Transverse colon (tissue), 4 donors: ENCODE results near the gene USP48. TPM values are rescaled to one million over a fixed set of nuclear protein-coding genes. Genes with fewer than 3 reads are reported as not detected.

Experiments
- DNase-seq: peaks from one replicate; pipeline ENCODE4 v3.0.0-alpha.2; 2019
- H3K27ac ChIP-seq, 4 donors: fragments of 200-600 bp; sonication (generic); 2 replicates each; pipeline ENCODE4 v1.5.1; 2016 to 2018; ENCODE audit warnings: inconsistent platforms in 4 of 4
- H3K27me3 ChIP-seq: fragments of 200-600 bp; sonication (generic); 2 replicates; pipeline ENCODE4 v1.5.1; 2017; ENCODE audit warnings: inconsistent platforms
- H3K36me3 ChIP-seq, 4 donors: fragments of 200-600 bp; sonication (generic); 2 replicates each; pipeline ENCODE4 v1.5.1; 2017 to 2019; ENCODE audit warnings: inconsistent platforms in 4 of 4
- H3K4me1 ChIP-seq, 4 donors: fragments of 200-600 bp; sonication (generic); 2 replicates each; pipeline ENCODE4 v1.5.1; 2017 to 2020; ENCODE audit warnings: inconsistent platforms in 4 of 4
- H3K4me3 ChIP-seq, 4 donors: fragments of 200-600 bp; sonication (generic); 1 replicate in 1 of 4; 2 replicates in 3 of 4; pipeline versions ENCODE4 v1.5.1 to v1.6.1; 2017 to 2019; ENCODE audit warnings: inconsistent platforms in 4 of 4
- H3K9me3 ChIP-seq, 2 donors: fragments of 200-600 bp; sonication (generic); 2 replicates each; pipeline ENCODE4 v1.5.1; 2017 to 2019; ENCODE audit warnings: inconsistent platforms in 2 of 2
- CTCF ChIP-seq, 5 experiments: fragments of 200-600 bp in 3 of 5; fragments of 450-650 bp in 2 of 5; sonication (generic) in 3 of 5; IDR thresholded peaks; 1 replicate in 2 of 5; 2 replicates in 3 of 5; pipeline ENCODE4 v1.5.1; 2016 to 2017; ENCODE audit warnings: antibody characterized with exemption in 5 of 5, inconsistent platforms in 3 of 5, mild to moderate bottlenecking in 2 of 5, moderate library complexity in 1 of 5
- EP300 ChIP-seq: sonication (generic); formaldehyde crosslinking; IDR thresholded peaks from one replicate; pipeline ENCODE4 v1.6.1; 2017; ENCODE audit warnings: antibody characterized with exemption, low read depth
- POLR2A ChIP-seq: fragments of 450-650 bp; IDR thresholded peaks from one replicate; pipeline ENCODE4 v1.6.1; 2016; ENCODE audit warnings: antibody characterized with exemption, mild to moderate bottlenecking, moderate library complexity
- POLR2AphosphoS5 ChIP-seq, 3 donors: sonication (generic); formaldehyde crosslinking; IDR thresholded peaks; one replicate each; pipeline ENCODE4 v1.6.1; 2016; ENCODE audit warnings: antibody characterized with exemption in 3 of 3
- WGBS, 2 donors: methylation state at CpG; one replicate each; pipeline ENCODE4 v1.1.5; 2018; ENCODE audit warnings: low coverage in 1 of 2; 5-methylcytosine and 5-hydroxymethylcytosine counted together
- in situ Hi-C, 4 donors: fragments of 200-750 bp; cut with MboI; loops; one replicate each; pipeline versions ENCODE4 v1.15.0 to v1.15.1; 2017; ENCODE audit warnings: low sequenced_read_pairs in 3 of 4, low pct_ligation_motif_present in 1 of 4, low pct_unique_long_range_greater_than_20kb in 1 of 4
- intact Hi-C: fragments of 100-400 bp; cut with DNase I; formaldehyde crosslinking; loops from one replicate; pipeline ENCODE4 v1.15.1; 2023; ENCODE audit warnings: low total_unique reads
- total RNA-seq, 4 donors: library from RNA; depleted of rRNA; stranded (reverse); fragments of >200 nt; gene quantifications; one replicate each; pipeline ENCODE4 v1.1.0, GENCODE V29; 2016

The USP48 gene
- total RNA-seq, 4 donors from 2014 or later, result 48.4 to 87.3 (median 51.4) TPM

- Histone ChIP-seq H3K9me3 (no peaks in the 10 kb centered on the region), H3K36me3 (peaks cover 0 to 19% (median 4%) of the 10 kb centered on the region in 4 donors), H3K4me3 (no peak overlapping the region), H3K27me3 (no peaks in the 10 kb centered on the region), H3K27ac (no peak overlapping the region), H3K4me1 (peaks cover 0 to 3% (median 0%) of the 10 kb centered on the region in 4 donors)
- intact Hi-C loops (no loop called here), in situ Hi-C loops (no loop called here)
- TF ChIP-seq POLR2AphosphoS5 (IDR thresholded peaks at IDR 0.05), result no peak
- TF ChIP-seq POLR2A, result no peak
- TF ChIP-seq CTCF (IDR thresholded peaks at IDR 0.05), result no peak
- no peak for TF ChIP-seq EP300
- no peak for DNase-seq
- 71% methylated on average over 6 of the region's 9 CpGs; no CpG with 5 or more reads in 1 of the 2 donors for WGBS, 2 donors
Measured at GRCh38 chr1:21822349-21822748, 39.4 kb upstream of the USP48 start.

- intact Hi-C loops (no loop called here), in situ Hi-C loops (no loop called here)
- DNase-seq, result no peak
- H3K27me3 ChIP-seq, result no peaks in the 10 kb centered on the region
- H3K4me1 ChIP-seq, result peaks cover 0 to 3% (median 0%) of the 10 kb centered on the region in 4 donors
- peaks cover 0 to 10% (median 2%) of the 10 kb centered on the region in 4 donors for H3K36me3 ChIP-seq
- H3K27ac ChIP-seq, result no peak overlapping the region
- H3K9me3 ChIP-seq, result no peaks in the 10 kb centered on the region
- 90 to 94% methylated on average over 2 to 11 of the region's 11 CpGs for WGBS, 2 donors
- H3K4me3 ChIP-seq, result no peak overlapping the region
- no peak for TF ChIP-seq CTCF (IDR thresholded peaks at IDR 0.05)
- TF ChIP-seq EP300, result no peak
- no peak for TF ChIP-seq POLR2A
- no peak for TF ChIP-seq POLR2AphosphoS5 (IDR thresholded peaks at IDR 0.05)
Measured at GRCh38 chr1:21821385-21822019, 38.6 kb upstream of the USP48 start.

- peaks cover 0 to 4% (median 2%) of the 10 kb centered on the region in 4 donors for H3K36me3 ChIP-seq
- H3K4me3 ChIP-seq, result no peak overlapping the region
- in situ Hi-C loops (no loop called here), intact Hi-C loops (no loop called here)
- H3K27ac ChIP-seq, result no peak overlapping the region
- no peaks in the 10 kb centered on the region for H3K9me3 ChIP-seq
- peaks cover 0 to 3% (median 0%) of the 10 kb centered on the region in 4 donors for H3K4me1 ChIP-seq
- WGBS, 2 donors, result 93% methylated on average over 9 of the region's 9 CpGs; no CpG with 5 or more reads in 1 of the 2 donors
- H3K27me3 ChIP-seq, result no peaks in the 10 kb centered on the region
- no peak for DNase-seq
- TF ChIP-seq POLR2A, result no peak
- TF ChIP-seq POLR2AphosphoS5 (IDR thresholded peaks at IDR 0.05), result no peak
- TF ChIP-seq CTCF (IDR thresholded peaks at IDR 0.05), result no peak
- no peak for TF ChIP-seq EP300
Measured at GRCh38 chr1:21820597-21821232, 37.8 kb upstream of the USP48 start.

- no peaks in the 10 kb centered on the region for H3K36me3 ChIP-seq
- peaks cover 10% of the 10 kb centered on the region for H3K27me3 ChIP-seq
- intact Hi-C loops (no loop called here), in situ Hi-C loops (no loop called here)
- peak; percentile 67 for DNase-seq
- H3K9me3 ChIP-seq, result no peaks in the 10 kb centered on the region
- no peak overlapping the region for H3K27ac ChIP-seq
- TF ChIP-seq POLR2A (no peak), EP300 (no peak), POLR2AphosphoS5 (IDR thresholded peaks at IDR 0.05) (no peak), CTCF (IDR thresholded peaks at IDR 0.05) (no peak)
- H3K4me3 ChIP-seq, result no peak overlapping the region
- H3K4me1 ChIP-seq, result peaks cover 3 to 7% (median 5%) of the 10 kb centered on the region in 4 donors
- WGBS, 2 donors, result 18 to 67% methylated on average over 1 to 10 of the region's 10 CpGs
Measured at GRCh38 chr1:21818656-21819055, 35.7 kb upstream of the USP48 start.
